Activated T-cell treated with anti-CD3 and anti-CD28 coated beads for 24 hours (primary cell): Measurements from ENCODE around the gene PDE10A.

Experiments
- DNase-seq: peaks from one replicate; pipeline ENCODE4 v3.0.0-alpha.2; 2020; ENCODE audit warnings: low read depth

PDE10A gene

DNA sequence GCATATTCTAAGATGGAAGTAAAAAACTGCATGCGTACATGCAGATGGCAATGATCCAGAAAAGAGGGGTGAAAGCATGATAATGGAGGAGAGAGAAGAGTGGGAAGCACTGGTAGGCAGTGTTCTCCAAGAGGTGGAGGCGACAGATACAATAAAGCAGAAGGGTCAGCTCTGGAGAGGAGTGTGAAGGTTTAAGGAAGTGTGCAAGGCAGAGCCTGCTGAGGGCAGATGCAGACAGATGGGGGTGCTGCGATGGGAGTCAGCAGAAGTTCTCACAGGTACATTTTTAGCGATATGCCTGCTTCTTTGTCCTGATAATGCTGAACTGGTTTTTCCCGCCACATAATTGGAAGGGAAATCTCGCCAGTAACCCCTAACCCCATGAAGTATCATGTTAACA, 272.6 kb downstream of the PDE10A start:
- no peak for DNase-seq

DNA sequence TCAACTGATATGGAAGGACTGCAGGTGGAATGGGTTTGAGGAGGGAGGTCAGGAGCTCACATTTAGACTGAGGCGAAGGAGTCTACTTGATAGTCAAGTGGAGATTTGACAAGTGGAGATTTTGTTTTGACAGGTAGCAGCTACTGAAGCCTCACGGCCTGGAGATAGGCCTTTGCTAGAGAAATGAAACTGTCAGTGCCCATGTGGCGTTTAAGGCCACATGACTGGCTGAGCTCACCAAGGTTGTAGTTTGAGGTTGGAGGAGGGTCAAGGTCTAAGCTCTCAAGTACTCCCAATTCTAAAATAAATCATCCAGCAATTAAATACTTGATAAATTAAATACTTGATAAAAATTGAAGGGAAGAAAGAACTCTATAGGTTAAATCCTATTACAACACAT, 273.5 kb downstream of the PDE10A start:
- DNase-seq = no peak

DNA sequence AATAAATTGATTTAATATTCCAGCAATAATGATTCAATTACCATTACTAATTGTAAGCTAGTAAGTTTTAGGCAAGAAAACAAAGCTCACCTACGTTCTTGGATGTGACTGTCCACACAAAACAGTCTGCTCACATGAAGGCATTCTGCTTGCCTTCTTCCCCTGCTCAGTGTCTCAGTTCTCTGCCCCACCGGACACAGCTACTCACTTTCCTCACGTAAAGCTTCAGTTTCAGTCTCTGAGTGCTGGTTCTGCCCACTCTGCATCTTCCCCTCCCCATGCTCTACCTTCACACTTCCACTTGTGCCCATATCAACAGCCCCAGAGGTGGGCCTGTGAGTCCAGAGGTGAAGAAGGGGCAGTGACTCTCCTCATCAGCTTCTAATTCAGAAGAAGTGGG, 279.7 kb downstream of the PDE10A start:
- DNase-seq = no peak

DNA sequence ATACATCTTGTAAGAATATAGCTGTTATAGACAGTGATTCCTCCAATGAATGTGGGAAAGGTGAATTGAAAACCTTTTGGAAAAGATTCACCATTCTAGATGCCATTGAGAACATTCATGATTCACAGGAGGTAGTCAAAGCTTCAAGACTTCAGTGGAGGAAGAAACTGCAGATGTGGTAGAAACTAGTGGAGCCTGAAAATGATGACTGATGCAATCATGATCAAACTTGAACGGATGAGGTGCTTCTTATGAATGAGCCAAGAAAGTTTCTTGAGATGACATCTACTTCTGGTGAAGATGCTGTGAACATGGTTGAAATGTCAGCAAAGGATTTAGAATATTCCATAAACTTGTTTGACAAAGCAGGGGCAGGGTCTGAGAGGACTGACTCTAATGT, 286.9 kb downstream of the PDE10A start:
- no peak for DNase-seq

DNA sequence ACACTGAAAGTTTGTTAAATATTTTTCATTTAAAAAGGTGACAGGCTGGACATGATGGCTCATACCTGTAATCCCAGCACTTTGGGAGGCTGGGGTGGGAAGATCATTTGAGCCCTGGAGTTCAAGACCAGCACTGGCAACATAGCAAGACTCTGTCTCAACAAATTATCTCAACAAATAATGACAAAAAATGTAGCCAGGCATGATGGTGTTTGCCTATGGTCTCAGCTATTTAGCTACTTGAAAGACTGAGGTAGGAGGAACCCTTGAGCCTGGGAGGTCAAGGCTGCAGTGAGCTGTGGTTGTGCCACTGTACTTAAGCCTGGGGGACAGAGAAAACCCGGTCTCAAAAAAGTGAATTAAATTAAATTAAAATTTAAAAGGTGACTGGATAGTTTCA, 297.7 kb downstream of the PDE10A start:
- DNase-seq = no peak

DNA sequence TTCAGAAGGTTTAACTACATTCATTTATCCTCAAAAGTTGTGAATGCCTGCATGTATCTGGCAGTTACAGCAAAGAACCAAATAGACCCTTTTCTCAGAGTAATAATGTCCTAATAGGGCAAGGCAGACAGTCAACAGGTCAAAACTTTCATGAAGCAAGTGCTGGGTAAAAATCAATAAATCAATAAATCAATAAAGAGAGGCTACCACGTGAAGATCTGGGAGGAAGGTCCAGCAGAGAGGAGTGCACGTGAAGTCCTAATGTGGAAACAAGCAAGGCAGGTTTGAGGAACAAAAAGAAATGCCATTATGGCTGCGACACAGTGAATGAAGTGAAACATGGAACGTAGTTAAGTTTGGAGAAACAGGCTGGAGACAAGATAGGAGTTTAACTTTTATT, 317.3 kb downstream of the PDE10A start:
- no peak for DNase-seq

DNA sequence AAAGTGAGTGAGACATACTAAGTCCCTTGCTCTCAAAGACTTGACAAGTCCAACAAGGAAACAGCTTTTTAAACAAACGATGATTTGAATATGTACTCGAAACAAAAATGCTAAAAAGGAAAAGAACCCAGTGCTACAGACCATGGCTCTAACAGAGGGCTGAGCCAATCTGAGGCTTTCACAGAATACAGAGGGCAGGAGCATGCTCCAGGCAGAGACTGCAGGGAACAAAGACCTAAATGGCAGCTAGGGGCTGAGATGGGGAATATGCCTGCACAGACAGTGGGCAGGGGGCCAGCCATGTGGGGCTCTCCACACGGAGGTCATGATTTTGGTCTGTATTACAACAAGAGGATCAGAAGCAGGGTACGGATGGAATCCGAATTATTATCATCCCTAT, 322.5 kb downstream of the PDE10A start:
- no peak for DNase-seq

DNA sequence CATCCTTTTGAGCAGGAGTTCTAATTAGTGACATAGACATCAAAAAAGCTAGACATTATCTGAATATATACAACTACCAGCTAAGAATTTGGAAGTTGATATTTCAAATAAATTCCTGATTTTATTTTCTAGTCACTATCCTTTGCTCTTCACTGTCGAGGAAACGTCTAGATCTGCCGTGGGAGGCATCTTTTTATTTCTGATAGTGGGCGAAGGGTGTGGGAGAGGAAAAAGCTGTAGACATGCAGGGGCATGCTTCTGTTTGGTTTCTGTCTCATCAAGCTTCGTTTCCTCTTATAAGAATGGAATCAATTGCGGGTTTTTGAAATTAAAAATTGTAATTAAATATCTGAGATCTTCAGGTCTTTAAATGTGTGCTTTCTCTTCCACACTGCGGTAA, 337.4 kb downstream of the PDE10A start:
- no peak for DNase-seq

DNA sequence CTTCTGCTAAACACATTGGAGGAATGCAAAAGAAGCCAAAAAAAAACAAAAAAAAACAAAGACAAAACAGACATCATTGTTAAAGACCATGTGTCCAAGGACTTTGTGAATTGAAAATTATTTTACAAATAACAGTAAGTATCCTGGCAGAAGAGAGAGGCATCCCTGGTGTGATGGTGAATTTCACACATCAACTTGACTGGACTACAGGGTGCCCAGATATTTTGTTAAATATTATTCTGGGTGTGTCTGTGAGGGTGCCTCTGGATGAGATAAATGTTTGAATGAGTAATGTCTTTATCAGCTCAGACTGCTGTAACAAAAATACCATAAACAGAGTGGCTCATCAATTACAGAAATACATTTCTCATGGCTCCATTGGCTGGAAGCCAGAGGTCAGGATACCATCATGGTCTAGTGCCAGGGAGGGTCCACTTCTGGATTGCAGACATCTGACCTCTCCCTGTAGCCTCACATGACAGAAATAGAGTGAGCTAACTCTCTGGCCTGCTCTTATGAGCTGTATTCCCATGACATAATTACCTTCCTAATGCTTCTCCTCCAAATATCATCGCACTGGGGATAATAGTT, 341.4 kb downstream of the PDE10A start:
- DNase-seq = no peak

DNA sequence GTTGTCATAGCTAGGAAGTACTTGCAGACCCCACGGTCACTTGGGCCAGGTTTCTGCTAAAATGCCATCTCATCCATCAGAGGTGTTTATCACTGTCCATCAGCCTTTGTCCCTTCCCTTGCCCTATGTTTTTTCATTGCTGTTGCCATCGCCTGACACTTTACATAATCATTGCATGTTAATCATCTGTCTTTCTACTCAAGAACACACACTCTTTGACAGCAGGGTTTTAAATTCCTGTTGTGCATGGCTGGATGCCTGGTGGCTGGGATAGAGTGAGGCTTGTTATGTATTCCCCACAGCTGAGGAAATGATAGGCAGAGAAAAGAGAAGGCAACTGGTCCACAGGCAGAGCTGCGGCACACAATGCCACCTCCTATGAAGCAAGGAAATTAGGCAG, 341.9 kb downstream of the PDE10A start:
- DNase-seq = no peak

DNA sequence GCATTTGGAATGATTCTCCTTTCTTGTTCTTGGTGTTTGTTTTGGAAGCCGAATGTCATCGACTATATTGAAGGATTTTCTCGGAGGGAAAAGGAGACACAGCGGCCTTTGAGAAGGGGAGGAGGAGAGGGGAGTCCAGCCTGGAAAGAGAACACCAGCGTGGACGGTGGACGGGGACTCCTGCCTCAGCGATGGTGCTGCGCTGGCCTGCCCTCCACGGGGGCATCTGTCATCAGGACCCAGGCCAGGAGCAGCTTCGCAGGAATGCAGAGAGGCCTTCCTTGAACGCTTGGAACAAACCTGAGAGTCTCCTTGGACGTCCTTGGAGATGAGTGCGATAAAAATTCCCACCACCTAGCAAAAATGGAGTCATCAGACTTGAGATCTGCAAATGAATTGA, 345.3 kb downstream of the PDE10A start:
- DNase-seq = no peak

DNA sequence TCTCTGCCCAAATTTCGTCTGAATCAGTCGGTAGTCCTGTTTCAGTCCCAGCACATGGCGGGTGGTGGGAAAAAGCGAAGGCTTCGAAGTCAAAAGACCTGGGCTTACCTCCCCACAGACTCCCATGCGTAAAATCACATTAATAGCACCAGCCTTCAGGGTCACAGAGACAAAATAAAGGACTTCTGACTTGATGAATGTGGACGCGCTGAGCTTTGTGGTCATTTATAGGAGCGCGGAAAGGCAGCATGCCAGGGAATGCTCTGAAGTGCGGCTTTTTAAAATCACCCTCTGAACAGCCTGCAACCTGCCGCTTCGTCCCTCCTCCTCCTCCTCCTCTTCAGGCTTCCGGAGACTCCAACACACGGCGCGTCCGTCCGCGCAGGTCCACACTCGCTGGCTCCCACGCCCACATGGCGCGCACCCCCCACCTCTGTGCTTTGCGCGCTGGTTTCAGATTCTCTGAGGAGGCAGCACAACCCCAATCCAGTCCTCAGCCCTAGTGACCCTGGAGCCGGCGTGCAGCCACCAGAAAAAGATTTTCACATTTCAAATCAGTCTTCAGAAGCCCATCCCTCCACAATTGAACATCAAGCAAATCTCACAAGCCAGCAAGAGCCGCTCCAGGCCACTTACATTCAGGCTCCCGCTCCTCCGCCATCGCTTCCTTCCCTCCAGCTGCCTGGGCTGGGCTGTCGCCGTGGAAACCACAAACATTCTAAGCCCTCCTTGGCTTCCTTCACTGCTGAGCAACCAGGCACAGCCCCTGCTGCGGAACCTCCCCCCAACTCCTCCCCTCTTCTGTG, 353.9 kb downstream of the PDE10A start, which contains the start of gene C6orf118:
TSS of gene C6orf118 (minus strand) at position 680 of the 806 bp plus-strand sequence. CDS start at position 661, 19 bp downstream.
- no peak for DNase-seq

DNA sequence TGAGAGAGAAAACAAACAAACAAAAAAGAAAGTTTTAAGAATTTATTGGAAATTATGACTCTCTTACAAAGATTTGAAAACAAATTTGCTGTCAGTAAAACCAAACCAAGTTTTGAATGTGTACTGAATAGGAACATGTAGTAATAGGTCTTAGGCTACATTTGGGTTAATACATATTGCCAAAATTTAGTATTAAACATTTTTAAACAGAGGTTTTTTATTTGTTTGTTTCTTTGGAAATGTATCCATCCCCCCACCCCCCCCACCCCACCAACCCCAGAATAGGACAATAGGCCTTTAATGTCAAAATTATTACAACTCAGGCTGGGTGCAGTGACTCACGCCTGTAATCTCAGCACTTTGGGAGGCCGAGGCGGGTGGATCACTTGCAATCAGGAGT, 356.1 kb downstream of the PDE10A start:
- DNase-seq = no peak

DNA sequence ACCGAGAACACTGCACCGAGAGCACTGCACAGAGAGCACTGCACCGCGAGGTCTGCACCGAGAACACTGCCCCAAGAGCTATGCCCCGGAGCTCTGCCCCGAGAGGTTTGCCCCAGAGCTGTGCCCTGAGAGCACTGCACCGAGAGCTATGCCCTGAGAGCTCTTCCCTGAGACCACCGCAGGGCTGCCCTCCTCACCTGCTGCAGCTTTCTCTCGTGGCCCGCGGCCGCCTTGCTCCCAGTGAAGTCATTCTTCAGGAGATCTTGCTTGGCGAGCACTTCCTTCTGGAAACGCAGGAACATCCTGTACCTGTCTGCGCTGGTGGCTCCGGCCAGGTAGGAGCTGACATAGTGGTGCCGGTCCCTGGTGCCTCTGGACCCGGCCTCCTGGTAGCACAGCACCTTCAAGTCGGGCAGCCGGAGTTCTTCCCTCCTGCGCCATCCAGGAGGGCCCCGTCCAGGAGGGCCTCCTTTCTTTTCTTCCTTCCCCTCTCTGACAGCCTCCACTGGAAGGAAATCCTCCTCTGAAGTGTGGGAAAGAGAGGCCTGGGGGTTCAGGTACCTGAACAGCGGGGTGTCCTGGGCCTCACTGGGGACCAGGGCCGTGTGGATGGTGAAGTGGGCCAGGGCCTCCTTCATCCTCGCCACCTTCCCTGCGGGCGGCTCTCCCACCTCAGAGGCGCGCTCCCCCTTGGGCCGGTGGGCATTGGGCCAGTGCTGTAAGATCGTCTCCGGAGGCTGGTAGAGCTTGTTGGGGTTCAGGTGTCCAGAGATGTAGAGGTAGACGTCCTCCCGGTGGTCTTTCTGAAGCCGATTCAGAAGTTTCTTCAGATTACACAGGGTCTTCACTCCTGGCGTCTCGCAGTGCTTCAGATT, 361.4 kb downstream of the PDE10A start:
- DNase-seq = no peak

DNA sequence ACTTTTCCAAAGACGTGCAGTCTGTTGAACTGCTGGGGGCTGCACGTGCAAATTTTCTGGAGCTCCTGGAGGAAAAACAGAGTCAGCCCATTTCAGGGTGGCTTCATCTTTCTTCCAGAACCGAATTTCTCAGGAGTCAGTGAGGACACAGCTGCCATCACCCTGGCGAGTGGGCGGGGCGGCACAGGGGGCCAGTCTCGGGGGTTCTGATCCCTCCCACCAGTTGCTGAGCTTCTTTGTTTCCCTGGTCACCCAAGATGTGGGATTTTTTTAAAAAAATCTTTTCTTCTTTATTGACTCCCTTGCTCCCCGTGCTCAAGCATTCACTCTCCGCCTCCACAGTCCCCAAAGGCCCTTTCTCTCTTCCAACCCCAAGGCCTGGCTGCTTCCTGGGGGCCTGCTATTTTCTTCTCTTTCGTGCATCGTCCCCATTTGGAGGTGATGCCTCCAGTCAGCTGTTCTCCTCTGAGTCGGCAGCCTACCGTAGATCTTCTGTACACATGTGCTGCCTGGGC, 362.6 kb downstream of the PDE10A start:
- DNase-seq = no peak

DNA sequence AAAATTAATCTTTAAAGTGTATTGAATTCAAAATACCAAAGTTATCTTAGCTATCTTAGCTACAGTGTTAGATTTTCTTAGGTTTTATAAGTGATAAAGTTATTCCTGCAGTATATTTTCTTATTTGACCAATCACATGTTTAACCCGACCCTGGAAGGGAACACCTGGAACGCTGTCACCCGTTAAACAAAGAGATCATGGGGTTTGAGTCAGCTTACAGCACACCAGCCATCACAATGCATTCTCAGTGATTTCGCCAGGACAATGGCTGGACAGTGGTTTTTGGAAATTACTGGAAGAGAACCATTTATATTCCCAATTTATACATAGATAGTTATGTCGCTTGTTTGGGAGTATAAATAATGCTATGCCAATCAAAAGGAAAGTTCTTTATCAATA, 364.2 kb downstream of the PDE10A start:
- DNase-seq = no peak

DNA sequence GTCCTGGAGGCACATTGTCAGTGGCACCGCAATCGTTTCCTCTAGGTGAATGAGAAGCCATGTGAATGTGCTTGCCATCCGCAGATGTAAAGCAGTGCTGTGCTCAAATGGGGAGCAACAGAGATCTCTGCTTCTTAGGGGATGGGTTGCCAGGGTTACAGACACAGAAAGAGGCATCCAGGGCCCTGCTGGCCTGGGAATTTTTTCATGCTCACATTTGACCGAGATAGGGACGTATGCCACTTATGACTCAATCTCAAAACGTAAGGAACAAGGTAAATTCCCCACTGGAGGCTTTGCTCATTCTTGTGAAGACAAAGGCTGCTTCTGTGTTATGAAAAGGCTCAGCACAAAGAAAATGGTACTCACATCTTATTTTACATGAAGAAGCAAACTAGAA, 364.6 kb downstream of the PDE10A start:
- no peak for DNase-seq

DNA sequence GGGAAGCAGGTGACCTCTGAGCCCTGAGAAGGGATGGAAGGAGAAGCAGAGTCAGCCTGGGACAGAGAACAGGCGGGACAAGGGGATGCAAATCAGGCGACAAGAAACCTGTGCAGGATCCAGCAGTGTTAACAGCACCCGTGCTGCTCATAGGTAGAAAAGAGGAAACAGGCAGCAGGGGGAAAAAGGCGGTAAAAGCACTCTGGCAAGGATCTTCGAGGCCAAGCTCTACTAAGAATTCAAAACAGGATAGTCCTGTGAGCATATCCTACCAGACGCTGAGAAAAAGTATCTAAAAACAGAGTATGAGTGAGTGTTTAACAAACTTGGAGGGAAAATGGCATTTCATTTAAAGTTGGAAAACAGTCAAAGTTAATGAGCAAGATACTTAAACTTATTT, 370.4 kb downstream of the PDE10A start:
- no peak for DNase-seq
